Gastrocnemius medialis (tissue), 4 donors: ENCODE measurements around the gene ADH5. TPM values are rescaled to one million over a fixed set of nuclear protein-coding genes. Genes with fewer than 3 reads are reported as not detected.

ENCODE experiments used
- ATAC-seq, 2 donors: fragments of 150-250 bp; one replicate each; pipeline ENCODE4 v1.9.1; 2016
- DNase-seq, 2 donors: peaks; one replicate each; pipeline ENCODE4 v3.0.0-alpha.2; 2019
- H3K27ac ChIP-seq, 4 donors: fragments of 200-600 bp; sonication (generic); 1 replicate in 1 of 4; 2 replicates in 3 of 4; pipeline ENCODE4 v1.5.1; 2016 to 2018; ENCODE audit warnings: mild to moderate bottlenecking in 2 of 4, moderate library complexity in 1 of 4
- H3K27me3 ChIP-seq, 3 donors: fragments of 200-600 bp; sonication (generic) in 2 of 3; 1 replicate in 1 of 3; 2 replicates in 2 of 3; pipeline versions ENCODE4 v1.5.1 to v1.6.0; 2016 to 2019; ENCODE audit warnings: mild to moderate bottlenecking in 1 of 3, moderate library complexity in 1 of 3
- H3K36me3 ChIP-seq, 2 donors: fragments of 200-600 bp; sonication (generic) in 1 of 2; one replicate each; pipeline ENCODE4 v1.5.1; 2017 to 2018
- H3K4me1 ChIP-seq, 2 donors: fragments of 200-600 bp; sonication (generic) in 1 of 2; one replicate each; pipeline ENCODE4 v1.5.1; 2016 to 2017; ENCODE audit warnings: mild to moderate bottlenecking in 2 of 2
- H3K4me3 ChIP-seq, 4 donors: fragments of 200-600 bp; sonication (generic) in 3 of 4; 1 replicate in 1 of 4; 2 replicates in 3 of 4; pipeline ENCODE4 v1.5.1; 2016 to 2019; ENCODE audit warnings: mild to moderate bottlenecking in 2 of 4
- H3K9me3 ChIP-seq, 3 donors: fragments of 200-600 bp; sonication (generic) in 2 of 3; 1 replicate in 1 of 3; 2 replicates in 2 of 3; pipeline ENCODE4 v1.5.1; 2016 to 2019
- CTCF ChIP-seq, 5 experiments: fragments of 450-650 bp in 3 of 5; fragments of 200-600 bp in 2 of 5; sonication (generic) in 2 of 5; IDR thresholded peaks in 4 of 5; conservative IDR thresholded peaks in 1 of 5; 1 replicate in 4 of 5; 2 replicates in 1 of 5; pipeline ENCODE4 v1.5.1; 2016 to 2019; ENCODE audit warnings: antibody characterized with exemption in 5 of 5, mild to moderate bottlenecking in 3 of 5, moderate library complexity in 3 of 5
- POLR2A ChIP-seq, 2 donors: fragments of 450-650 bp; IDR thresholded peaks; one replicate each; pipeline ENCODE4 v1.6.1; 2017; ENCODE audit warnings: antibody characterized with exemption in 2 of 2, mild to moderate bottlenecking in 2 of 2, moderate library complexity in 2 of 2
- in situ Hi-C, 4 donors: fragments of 200-750 bp; cut with MboI; loops; one replicate each; pipeline versions ENCODE4 v1.15.0 to v1.8.0; 2017; ENCODE audit warnings: low sequenced_read_pairs in 4 of 4
- intact Hi-C: fragments of 100-400 bp; cut with DNase I; formaldehyde crosslinking; loops from one replicate; pipeline ENCODE4 v1.15.1; 2023; ENCODE audit warnings: low total_unique reads
- total RNA-seq, 4 donors: library from RNA; depleted of rRNA; stranded (reverse); fragments of >200 nt; gene quantifications; one replicate each; pipeline versions ENCODE4 v1.1.0 to v1.2.3, GENCODE V29; 2016

The ADH5 gene
- total RNA-seq, 4 donors from 2014 or later: 55.2 to 101 (median 72.6) TPM

GRCh38 chr4:99131378-99131777, 42.8 kb upstream of the ADH5 start:
- intact Hi-C loops: no loop called here

GRCh38 chr4:99126376-99126775, 37.8 kb upstream of the ADH5 start:
- intact Hi-C loops: no loop called here
- TF ChIP-seq CTCF (IDR thresholded peaks at IDR 0.05 in 4 of 5, conservative IDR thresholded peaks at IDR 0.05 in 1 of 5) (no peak), POLR2A (IDR thresholded peaks at IDR 0.05) (no peak)

More at GRCh38 chr4:99131378-99131777, 42.8 kb upstream of the ADH5 start:
- Histone ChIP-seq H3K36me3 (no peaks in the 10 kb centered on the region), H3K4me1 (no peaks in the 10 kb centered on the region), H3K27ac (no peak overlapping the region), H3K27me3 (no peaks in the 10 kb centered on the region), H3K4me3 (no peak overlapping the region), H3K9me3 (no peaks in the 10 kb centered on the region)
- in situ Hi-C loops: loop anchor here in 1 of 4 donors (10.0 kb wide), 1 partner anchor 403 kb away; no protein-coding TSS in a partner anchor
- TF ChIP-seq POLR2A (IDR thresholded peaks at IDR 0.05): no peak
- no peak for TF ChIP-seq CTCF (IDR thresholded peaks at IDR 0.05 in 4 of 5, conservative IDR thresholded peaks at IDR 0.05 in 1 of 5)
- ATAC-seq: no peak
- no peak for DNase-seq

GRCh38 chr4:99121008-99121407, 32.4 kb upstream of the ADH5 start:
- no peak overlapping the region for H3K27ac ChIP-seq
- TF ChIP-seq CTCF (IDR thresholded peaks at IDR 0.05 in 4 of 5, conservative IDR thresholded peaks at IDR 0.05 in 1 of 5) (no peak), POLR2A (IDR thresholded peaks at IDR 0.05) (no peak)
- intact Hi-C loops: no loop called here

More at GRCh38 chr4:99126376-99126775, 37.8 kb upstream of the ADH5 start:
- no peaks in the 10 kb centered on the region for H3K27me3 ChIP-seq
- no peak for DNase-seq
- H3K36me3 ChIP-seq: no peaks in the 10 kb centered on the region
- no peaks in the 10 kb centered on the region for H3K4me1 ChIP-seq
- in situ Hi-C loops: loop anchor here in 1 of 4 donors (10.0 kb wide), 1 partner anchor 288 kb away; no protein-coding TSS in a partner anchor
- ATAC-seq: no peak
- H3K4me3 ChIP-seq: no peak overlapping the region
- H3K9me3 ChIP-seq: no peaks in the 10 kb centered on the region
- H3K27ac ChIP-seq: no peak overlapping the region

GRCh38 chr4:99120501-99120900, 31.9 kb upstream of the ADH5 start:
- in situ Hi-C loops: loop anchor here (5.0 to 10.0 kb wide), 2 partner anchors 282 to 294 kb away; no protein-coding TSS in a partner anchor

More at GRCh38 chr4:99121008-99121407, 32.4 kb upstream of the ADH5 start:
- DNase-seq: no peak
- in situ Hi-C loops: loop anchor here (5.0 to 10.0 kb wide), 2 partner anchors 281 to 294 kb away; no protein-coding TSS in a partner anchor
- no peak for ATAC-seq
- Histone ChIP-seq H3K36me3 (no peaks in the 10 kb centered on the region), H3K9me3 (no peaks in the 10 kb centered on the region), H3K4me1 (no peaks in the 10 kb centered on the region), H3K27me3 (no peaks in the 10 kb centered on the region), H3K4me3 (no peak overlapping the region)

More at GRCh38 chr4:99120501-99120900, 31.9 kb upstream of the ADH5 start:
- ATAC-seq (no peak), DNase-seq (no peak)
- no peak overlapping the region for H3K4me3 ChIP-seq
- intact Hi-C loops: no loop called here
- H3K4me1 ChIP-seq: no peaks in the 10 kb centered on the region
- H3K27me3 ChIP-seq: no peaks in the 10 kb centered on the region
- H3K9me3 ChIP-seq: no peaks in the 10 kb centered on the region
- no peaks in the 10 kb centered on the region for H3K36me3 ChIP-seq
- TF ChIP-seq POLR2A (IDR thresholded peaks at IDR 0.05) (no peak), CTCF (IDR thresholded peaks at IDR 0.05 in 4 of 5, conservative IDR thresholded peaks at IDR 0.05 in 1 of 5) (no peak)
- H3K27ac ChIP-seq: no peak overlapping the region
